CD4-positive, alpha-beta T cell treated with Interleukin-17A for 1 hour (primary cell): ENCODE data around the gene KRT35.
"Not testable (repeated sequence)": the region's sequence is repeated elsewhere in the genome, so short reads cannot be mapped to it uniquely, and the experiment has no call there.

Experiments
- DNase-seq: peaks from one replicate; pipeline ENCODE4 v3.0.0-alpha.2; 2020

KRT35 gene

GRCh38 chr17:41452281-41452680 lies 28.7 kb downstream of the KRT35 start:
- no peak for DNase-seq

- DNase-seq, result no peak
These were observed 29.7 kb downstream of the KRT35 start for GRCh38 chr17:41451154-41451728.

- DNase-seq, result no peak
These were observed 31.9 kb downstream of the KRT35 start for GRCh38 chr17:41449008-41449407.

- no peak for DNase-seq
These were observed 32.4 kb downstream of the KRT35 start for GRCh38 chr17:41448506-41448905.

- no peak for DNase-seq
These were observed 34.1 kb downstream of the KRT35 start for GRCh38 chr17:41446806-41447205.

- no peak for DNase-seq
These were observed 36.3 kb downstream of the KRT35 start for GRCh38 chr17:41444640-41445039.

GRCh38 chr17:41444186-41444585 lies 36.8 kb downstream of the KRT35 start:
- DNase-seq, result no peak

GRCh38 chr17:41442739-41443138 lies 38.2 kb downstream of the KRT35 start:
- DNase-seq, result no peak

- no peak for DNase-seq
These were observed 40.4 kb downstream of the KRT35 start, which contains the start of gene KRT38 for GRCh38 chr17:41440531-41441033. Gene KRT38, minus strand, starts transcription at chr17:41440983. Its CDS starts 62 bp downstream, at chr17:41440921.

- DNase-seq, result no peak
These were observed 41.6 kb downstream of the KRT35 start for GRCh38 chr17:41439375-41439774.

GRCh38 chr17:41437769-41438168 lies 43.2 kb downstream of the KRT35 start:
- no peak for DNase-seq

- DNase-seq, result no peak
These were observed 43.7 kb downstream of the KRT35 start for GRCh38 chr17:41437254-41437653.

- DNase-seq, result no peak
These were observed 46.5 kb downstream of the KRT35 start for GRCh38 chr17:41434415-41434814.

GRCh38 chr17:41434005-41434404 lies 46.9 kb downstream of the KRT35 start:
- no peak for DNase-seq

- no peak for DNase-seq
These were observed 47.4 kb downstream of the KRT35 start for GRCh38 chr17:41433586-41433985.

- not testable (repeated sequence) for DNase-seq
These were observed 50.6 kb downstream of the KRT35 start for GRCh38 chr17:41430376-41430775.

GRCh38 chr17:41429667-41430066 lies 51.3 kb downstream of the KRT35 start:
- DNase-seq, result no peak

GRCh38 chr17:41428591-41429291 lies 52.2 kb downstream of the KRT35 start:
- no peak for DNase-seq
